Neural progenitor cell (in vitro differentiated cells): ENCODE data around the gene RPL10.

Experiments
- CTCF ChIP-seq: fragments of 200-600 bp; sonication (generic); IDR thresholded peaks from 2 replicates; pipeline ENCODE4 v1.5.1; 2017; ENCODE audit warnings: antibody characterized with exemption, mild to moderate bottlenecking
- EZH2 ChIP-seq: fragments of 200-600 bp; sonication (generic); IDR thresholded peaks from 2 replicates; pipeline ENCODE4 v1.6.1; 2017; ENCODE audit warnings: antibody characterized with exemption, mild to moderate bottlenecking, moderate library complexity

DNA sequence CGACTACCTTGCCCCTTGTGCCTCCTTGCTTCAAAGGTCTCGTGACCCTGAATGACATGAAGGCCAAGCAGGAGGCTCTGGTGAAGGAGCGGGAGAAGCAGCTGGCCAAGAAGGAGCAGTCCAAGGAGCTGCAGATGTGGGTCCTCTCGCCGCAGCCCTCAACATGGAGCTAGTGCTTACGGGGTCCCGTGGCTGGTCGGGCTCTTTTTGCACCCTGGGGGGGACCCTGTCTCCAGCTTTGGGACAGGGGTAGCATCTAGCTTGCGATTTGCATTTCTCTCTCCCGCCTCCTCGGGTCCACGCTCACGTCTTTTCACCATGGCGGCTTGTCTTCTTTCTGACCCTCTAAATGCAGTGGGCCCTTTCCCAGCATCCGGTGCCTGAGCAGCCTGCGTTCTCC, 47.6 kb downstream of the RPL10 start:
- TF ChIP-seq CTCF (no peak), EZH2 (no peak)
